ENCODE measurements around the gene LRRK1.

The LRRK1 gene

DNA sequence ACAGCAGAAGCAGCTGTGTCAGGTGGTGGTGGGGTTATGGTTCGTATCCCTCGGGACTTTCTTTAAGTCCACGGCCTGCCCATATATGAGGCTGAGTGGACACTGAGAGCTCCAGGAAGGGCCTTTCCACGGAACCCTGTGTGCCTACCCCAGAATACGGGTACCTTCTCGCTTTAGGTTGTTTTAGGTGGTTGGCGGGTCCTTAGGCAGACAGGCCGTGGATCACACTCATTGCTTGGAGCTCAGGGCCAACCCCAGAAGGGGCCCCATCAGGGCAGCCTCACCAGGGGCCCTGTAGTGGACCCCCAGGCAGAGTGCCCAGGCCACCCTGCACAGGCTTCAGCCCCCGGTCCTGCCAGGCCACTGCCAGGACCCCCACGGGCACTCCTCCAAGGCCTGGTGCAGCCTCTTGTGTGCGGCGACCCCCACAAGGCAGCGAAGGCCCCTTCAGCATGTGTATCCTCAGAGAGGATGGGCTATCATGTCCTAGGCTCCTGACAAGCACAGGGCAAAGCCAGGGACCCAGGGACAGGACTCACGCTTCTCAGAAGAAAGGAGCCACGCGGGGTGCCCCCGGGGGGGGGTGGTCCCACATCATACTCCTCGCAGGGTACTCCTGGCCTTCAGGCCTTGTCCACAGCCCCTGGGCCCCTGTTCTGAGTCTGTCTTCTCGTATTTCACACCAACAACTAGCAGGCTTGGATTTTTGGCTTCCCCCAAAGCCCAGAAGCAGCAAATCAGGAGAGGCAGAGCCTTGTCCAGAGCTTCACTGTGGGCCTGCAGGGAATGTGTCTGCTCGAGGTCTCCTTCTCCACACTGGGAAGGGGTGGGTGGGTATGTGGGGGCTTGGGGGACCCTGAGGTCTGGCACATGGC is 93.4 kb downstream of the LRRK1 start:
- TF ChIP-seq, protein P1, sequence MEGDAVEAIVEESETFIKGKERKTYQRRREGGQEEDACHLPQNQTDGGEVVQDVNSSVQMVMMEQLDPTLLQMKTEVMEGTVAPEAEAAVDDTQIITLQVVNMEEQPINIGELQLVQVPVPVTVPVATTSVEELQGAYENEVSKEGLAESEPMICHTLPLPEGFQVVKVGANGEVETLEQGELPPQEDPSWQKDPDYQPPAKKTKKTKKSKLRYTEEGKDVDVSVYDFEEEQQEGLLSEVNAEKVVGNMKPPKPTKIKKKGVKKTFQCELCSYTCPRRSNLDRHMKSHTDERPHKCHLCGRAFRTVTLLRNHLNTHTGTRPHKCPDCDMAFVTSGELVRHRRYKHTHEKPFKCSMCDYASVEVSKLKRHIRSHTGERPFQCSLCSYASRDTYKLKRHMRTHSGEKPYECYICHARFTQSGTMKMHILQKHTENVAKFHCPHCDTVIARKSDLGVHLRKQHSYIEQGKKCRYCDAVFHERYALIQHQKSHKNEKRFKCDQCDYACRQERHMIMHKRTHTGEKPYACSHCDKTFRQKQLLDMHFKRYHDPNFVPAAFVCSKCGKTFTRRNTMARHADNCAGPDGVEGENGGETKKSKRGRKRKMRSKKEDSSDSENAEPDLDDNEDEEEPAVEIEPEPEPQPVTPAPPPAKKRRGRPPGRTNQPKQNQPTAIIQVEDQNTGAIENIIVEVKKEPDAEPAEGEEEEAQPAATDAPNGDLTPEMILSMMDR (IDR thresholded peaks at IDR 0.05; ENCODE audit: borderline replicate concordance, control extremely low read depth, extremely low read depth, insufficient read depth, missing control alignments): no peak
- DNase-seq (ENCODE audit: low spot score): no peak
- in situ Hi-C loops (cut with MboI; ENCODE audit: low sequenced_read_pairs, unreplicated experiment): loop anchor here (10.0 to 25.0 kb wide), 3 partner anchors 252 to 675 kb away; partner anchors contain the start of gene ADAMTS17

DNA sequence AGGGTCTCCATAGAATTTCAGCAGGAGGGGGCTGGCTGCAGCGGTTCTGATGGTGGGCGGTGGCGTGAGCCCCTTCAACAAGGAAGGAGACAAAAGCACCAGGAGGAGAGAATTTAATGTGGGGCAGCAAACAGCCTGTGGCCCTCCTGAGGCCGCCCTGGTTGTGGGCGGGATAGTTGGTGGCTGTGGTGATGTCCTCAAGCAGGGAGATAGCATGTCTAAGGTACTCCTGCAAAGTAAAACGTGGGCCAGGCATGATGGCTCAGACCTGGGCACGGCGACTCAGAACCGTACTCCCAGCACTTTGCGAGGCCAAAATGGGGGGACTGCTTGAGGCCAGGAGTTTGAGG is 94.0 kb downstream of the LRRK1 start:
- TF ChIP-seq, protein P1 (IDR thresholded peaks at IDR 0.05; ENCODE audit: borderline replicate concordance, control extremely low read depth, extremely low read depth, insufficient read depth, missing control alignments): no peak
- DNase-seq (ENCODE audit: low spot score): no peak
- in situ Hi-C loops (cut with MboI; ENCODE audit: low sequenced_read_pairs, unreplicated experiment): loop anchor here (10.0 to 25.0 kb wide), 3 partner anchors 252 to 676 kb away; partner anchors contain the start of gene ADAMTS17

DNA sequence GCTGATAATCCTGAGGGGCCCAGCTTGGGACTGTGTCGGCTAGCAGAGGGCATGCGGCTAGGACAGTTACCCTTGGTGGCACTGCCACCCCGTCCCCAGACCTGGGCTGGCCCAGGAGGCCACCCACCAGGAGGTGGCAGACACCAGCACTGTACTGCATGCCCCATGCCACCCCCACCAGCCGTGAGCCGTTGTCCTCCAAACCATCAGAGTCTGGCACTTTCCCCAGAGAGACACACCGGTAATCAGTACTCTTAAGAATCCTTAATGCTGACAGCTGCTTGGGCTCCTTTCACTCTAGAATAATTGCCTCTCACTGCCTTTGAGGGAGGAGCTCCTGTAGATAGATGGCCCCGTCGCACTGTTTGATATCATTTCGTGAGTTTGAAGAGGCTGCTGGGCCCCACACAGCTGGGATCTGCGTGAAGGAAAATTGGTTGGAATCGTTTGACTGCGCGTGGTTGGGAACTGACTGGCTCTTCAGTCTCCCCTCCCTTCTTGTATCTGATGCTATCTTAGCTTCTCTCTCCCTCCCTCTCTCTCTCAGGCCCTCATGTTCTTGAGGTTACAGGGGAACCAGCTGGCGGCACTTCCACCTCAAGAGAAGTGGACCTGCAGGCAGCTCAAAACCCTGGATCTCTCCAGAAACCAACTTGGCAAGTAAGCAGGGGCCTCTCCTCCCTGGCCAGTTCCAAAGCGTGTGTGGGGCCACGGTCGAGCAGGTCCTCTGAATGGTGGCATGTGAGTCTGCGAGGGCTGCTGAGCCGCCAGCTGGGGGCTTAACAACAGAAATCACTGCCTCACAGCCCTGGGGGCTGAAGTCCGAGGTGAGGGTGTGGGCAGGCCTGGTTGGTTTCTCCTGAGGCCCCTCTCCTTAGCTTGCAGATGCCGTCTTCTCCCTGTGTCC is 94.9 kb downstream of the LRRK1 start:
- in situ Hi-C loops (cut with MboI; ENCODE audit: low sequenced_read_pairs, unreplicated experiment): loop anchor here (10.0 to 25.0 kb wide), 3 partner anchors 251 to 677 kb away; partner anchors contain the start of gene ADAMTS17
- no peak for DNase-seq (ENCODE audit: low spot score)
- TF ChIP-seq, protein P1 (IDR thresholded peaks at IDR 0.05; ENCODE audit: borderline replicate concordance, control extremely low read depth, extremely low read depth, insufficient read depth, missing control alignments): no peak

DNA sequence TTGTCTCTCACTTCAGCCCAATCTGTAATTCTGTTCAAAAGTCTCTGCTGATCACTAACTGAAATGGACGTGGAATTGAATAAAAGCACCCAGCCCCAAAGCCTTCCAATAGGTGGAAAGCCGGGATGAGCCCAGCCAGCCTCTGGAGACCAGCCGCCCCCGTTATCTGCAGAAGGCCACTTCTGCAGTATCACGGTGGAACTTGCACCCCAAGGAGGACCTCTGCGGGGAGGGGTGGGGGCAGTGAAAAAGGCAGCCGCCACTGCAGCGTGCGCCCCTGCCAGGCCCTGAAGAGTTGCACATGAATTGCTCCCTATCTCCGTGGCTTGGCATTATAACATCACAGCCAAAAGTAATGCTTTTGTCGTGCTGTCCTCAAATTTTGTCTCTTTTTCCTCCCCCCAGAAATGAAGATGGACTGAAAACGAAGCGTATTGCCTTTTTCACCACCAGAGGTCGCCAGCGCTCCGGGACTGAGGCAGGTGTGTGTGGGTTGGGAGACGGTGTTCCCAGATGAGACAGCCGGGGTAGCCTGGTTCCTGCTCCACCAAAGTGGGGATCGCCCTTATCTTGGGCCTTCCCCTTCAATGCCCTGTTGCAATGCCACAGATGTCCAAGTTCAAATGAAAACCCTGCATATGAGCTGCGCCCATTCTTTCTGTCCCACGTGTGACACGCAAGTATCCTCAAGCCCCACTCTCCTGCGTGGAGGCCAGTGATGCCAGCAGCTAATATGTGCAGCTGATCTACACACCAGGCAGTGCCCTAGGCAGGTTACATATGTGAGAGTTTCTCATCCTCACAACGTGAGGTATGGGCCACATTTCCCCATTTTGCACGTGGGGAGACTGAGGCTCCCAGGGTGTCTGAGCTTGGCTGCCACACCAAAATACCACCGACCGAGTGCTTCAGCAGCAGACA is 96.0 kb downstream of the LRRK1 start:
- TF ChIP-seq, protein P1 (IDR thresholded peaks at IDR 0.05; ENCODE audit: borderline replicate concordance, control extremely low read depth, extremely low read depth, insufficient read depth, missing control alignments): peak; percentile 78
- peak; percentile 85 for DNase-seq (ENCODE audit: low spot score)
- in situ Hi-C loops (cut with MboI; ENCODE audit: low sequenced_read_pairs, unreplicated experiment): loop anchor here (10.0 to 25.0 kb wide), 3 partner anchors 250 to 678 kb away; partner anchors contain the start of gene ADAMTS17

DNA sequence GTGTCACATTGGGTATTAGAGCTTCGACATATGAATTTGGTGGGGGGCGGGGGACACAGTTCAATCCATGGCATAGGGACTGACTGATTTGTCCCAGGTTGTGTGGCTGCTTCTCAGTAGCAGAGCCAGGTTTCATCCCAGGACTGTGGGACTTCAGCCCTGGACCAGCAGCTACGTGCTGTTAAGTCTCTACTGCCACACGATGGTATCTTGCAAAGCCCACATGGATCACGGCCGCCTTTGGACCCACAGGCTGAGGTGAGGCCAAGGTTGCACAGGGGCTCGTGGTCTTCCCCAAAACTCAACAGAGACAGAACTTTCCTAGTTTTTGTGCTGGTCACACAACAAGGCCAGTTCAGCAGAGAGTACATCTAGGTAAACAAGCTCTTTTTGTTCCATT is 97.4 kb downstream of the LRRK1 start:
- no peak for DNase-seq (ENCODE audit: low spot score)
- in situ Hi-C loops (cut with MboI; ENCODE audit: low sequenced_read_pairs, unreplicated experiment): loop anchor here (10.0 to 25.0 kb wide), 3 partner anchors 248 to 679 kb away; partner anchors contain the start of gene ADAMTS17
- TF ChIP-seq, protein P1 (IDR thresholded peaks at IDR 0.05; ENCODE audit: borderline replicate concordance, control extremely low read depth, extremely low read depth, insufficient read depth, missing control alignments): no peak

Data from GM13976 (cell line).